NOMO-1 treated with DMSO at 0.1 percent for 48 hours (cell line): ENCODE results near the gene ITPA.

Experiments
- DNase-seq: peaks from one replicate; lab custom pipeline; 2025; ENCODE audit not compliant: unreplicated experiment; lab: John Stamatoyannopoulos, UW

Gene ITPA

GRCh38 chr20:3243718-3244358 is 34.5 kb downstream of the ITPA start:
- DNase-seq: no peak

GRCh38 chr20:3244613-3245012 is 35.3 kb downstream of the ITPA start:
- DNase-seq: no peak

GRCh38 chr20:3245156-3245555 is 35.9 kb downstream of the ITPA start:
- no peak for DNase-seq

- no peak for DNase-seq
Observed at GRCh38 chr20:3245711-3246110, 36.4 kb downstream of the ITPA start.

- DNase-seq: no peak
Observed at GRCh38 chr20:3246682-3247081, 37.4 kb downstream of the ITPA start.

GRCh38 chr20:3247638-3248037 is 38.3 kb downstream of the ITPA start:
- no peak for DNase-seq

- DNase-seq: no peak
Observed at GRCh38 chr20:3248167-3248992, 39.1 kb downstream of the ITPA start.

GRCh38 chr20:3248993-3249347 is 39.7 kb downstream of the ITPA start:
- DNase-seq: no peak

- no peak for DNase-seq
Observed at GRCh38 chr20:3250091-3250504, 40.8 kb downstream of the ITPA start.

- no peak for DNase-seq
Observed at GRCh38 chr20:3251806-3252205, 42.5 kb downstream of the ITPA start.

- no peak for DNase-seq
Observed at GRCh38 chr20:3255728-3256127, 46.4 kb downstream of the ITPA start.

GRCh38 chr20:3258429-3258828 is 49.1 kb downstream of the ITPA start:
- no peak for DNase-seq

- DNase-seq: no peak
Observed at GRCh38 chr20:3262566-3262965, 53.3 kb downstream of the ITPA start.

GRCh38 chr20:3270051-3270450 is 60.8 kb downstream of the ITPA start:
- no peak for DNase-seq

- no peak for DNase-seq
Observed at GRCh38 chr20:3273371-3273770, 64.1 kb downstream of the ITPA start.
